Suppressor macrophage (primary cell): ENCODE data around the gene VTI1A.

Experiments used
- DNase-seq, 4 experiments: peaks; one replicate each; pipeline ENCODE4 v3.0.0-alpha.2; 2020 to 2022

Gene VTI1A

GRCh38 chr10:112839928-112840654, 393.1 kb downstream of the VTI1A start:
- DNase-seq, result no peak

DNA sequence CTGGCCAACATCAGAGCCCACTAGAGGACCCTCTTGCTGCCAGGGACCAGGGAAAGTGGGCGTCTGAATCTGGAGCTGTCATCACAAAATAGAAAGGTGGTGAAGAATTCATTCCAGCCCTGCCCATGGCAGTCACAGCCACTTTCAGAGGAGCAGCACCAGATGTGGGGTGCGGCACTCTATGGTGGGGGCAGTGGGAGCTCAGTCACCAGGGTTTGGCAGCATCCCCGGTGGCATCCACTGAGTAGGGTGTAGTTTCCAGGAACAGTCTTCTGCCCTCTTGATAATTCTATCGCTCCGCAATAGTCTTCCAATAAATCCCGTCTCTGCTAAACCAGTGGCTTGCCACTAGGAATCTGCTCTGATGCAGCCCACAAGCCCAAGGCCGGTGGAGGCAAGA, 394.5 kb downstream of the VTI1A start:
- DNase-seq, result no peak

DNA sequence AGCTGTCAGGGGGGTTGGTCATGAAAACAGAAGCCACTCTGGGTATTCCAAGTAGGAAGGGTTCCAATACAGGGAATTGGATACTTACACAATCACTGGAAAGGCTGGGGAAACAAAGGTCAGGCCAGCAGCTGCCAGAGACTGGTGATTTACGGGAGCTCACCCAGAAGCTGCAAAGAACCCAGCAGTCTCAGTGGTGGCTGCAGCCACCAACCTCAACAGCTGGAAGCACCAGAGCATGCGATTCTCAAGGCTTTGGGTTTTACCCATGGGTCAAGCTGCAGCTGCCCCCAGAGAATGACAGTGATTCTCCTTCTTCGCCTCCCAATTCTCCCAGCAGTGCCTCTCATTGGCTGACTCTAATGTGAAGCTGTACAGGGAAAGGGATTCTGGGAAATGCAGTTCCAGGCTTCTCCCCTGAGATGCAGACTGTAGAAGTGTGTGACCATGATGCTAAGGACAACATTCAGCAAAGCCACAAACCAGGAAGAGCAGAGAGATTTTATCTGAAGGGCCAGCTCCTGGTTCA, 395.9 kb downstream of the VTI1A start:
- no peak for DNase-seq

- DNase-seq, result peak in 3 of 4 experiments; percentile 24 to 44 (median 37)
These were observed 396.6 kb downstream of the VTI1A start for GRCh38 chr10:112843623-112844022.

DNA sequence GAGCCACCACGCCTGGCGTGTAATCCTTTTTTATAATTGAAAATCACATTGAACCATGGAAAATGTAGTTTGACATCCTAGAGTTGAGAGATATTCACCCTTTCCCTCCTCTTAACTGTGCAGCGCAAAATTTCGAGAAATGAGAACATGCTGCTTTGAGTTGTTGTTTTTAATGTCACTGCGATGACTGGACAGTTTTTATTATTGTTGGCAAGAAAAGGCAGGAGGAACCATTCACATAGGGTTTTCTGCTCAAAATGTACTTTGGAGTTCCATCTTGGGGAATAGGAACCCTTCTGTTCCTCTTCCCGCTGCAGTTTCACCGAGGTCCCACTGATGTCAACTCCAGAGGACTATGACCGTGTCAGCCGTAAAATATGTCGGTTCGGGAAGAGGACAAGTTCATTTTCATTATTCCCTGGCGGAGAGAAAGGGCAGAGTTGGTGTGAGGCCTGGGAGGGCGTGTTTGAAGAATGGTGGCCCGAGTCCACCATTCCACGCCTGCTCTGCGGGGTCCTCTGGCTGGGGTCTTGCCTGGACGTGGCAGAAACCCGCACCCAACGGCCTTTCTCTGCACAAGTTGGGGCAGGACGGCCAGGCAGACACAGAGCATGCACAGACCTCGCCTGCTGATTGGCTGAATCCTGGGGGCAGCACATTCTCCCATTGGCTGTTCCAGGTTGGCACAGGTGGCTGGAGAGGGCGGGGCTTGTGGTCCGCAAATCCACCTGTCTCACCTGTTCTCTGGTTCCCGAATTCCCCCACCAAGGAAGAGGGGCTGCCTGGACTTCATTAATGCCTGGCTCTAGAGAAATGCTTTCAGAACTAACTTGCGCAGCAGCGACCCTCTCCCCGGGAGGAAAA, 397.9 kb downstream of the VTI1A start:
- DNase-seq, result peak in 3 of 4 experiments; percentile 19 to 46 (median 36)

GRCh38 chr10:112847778-112848177, 400.8 kb downstream of the VTI1A start:
- DNase-seq, result no peak

GRCh38 chr10:112848228-112848627, 401.2 kb downstream of the VTI1A start:
- DNase-seq, result no peak

DNA sequence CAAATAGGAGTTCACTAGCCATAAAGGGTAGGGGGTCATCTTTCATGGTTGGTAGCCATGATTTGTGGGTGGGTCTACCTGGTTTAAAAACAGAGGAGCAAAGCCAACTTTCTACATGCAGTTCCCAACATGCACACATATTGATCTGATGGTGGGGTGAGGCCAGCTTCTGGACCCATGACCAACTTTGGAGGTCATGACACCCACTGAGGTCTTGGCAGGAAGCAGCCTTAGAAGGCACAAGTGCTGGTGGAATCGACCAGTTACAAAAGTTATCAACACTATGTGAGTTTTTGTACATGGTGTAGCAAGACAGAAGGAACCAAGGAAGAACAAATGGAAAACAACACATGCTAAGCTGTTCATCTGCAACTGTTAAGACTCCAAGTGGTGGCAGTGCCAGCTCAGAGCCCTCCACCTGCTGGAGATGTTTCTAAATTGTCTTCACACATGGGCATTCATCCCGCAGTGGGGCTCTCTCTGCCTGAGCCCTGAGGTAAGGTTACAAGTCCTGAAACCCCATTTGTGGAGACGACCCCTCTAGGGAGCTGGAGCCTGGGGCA, 401.9 kb downstream of the VTI1A start:
- no peak for DNase-seq

DNA sequence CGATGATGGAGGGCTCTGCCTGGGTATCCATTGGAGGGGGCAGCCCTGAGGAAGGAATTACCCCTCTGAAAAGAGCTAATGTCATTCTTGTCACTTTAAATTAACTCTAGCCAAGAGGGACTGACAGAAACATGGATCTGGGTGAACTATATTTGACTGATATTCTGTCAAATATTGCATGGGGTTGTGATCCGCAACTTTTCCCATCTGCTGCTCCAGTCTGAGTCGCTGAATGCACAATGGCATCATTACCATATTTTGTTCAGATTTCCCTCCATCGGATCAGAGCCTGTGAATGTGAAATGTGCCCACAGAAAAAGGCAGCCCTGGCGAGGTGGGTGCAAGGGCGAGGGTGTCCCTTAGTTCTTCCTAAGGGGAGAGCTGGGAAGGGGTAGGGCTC, 402.5 kb downstream of the VTI1A start:
- no peak for DNase-seq

GRCh38 chr10:112851181-112851580, 404.2 kb downstream of the VTI1A start:
- DNase-seq, result peak in 1 of 4 experiments; percentile 23

- DNase-seq, result peak in 2 of 4 experiments; percentile 34 to 63
These were observed 404.7 kb downstream of the VTI1A start for GRCh38 chr10:112851588-112852211.

GRCh38 chr10:112852306-112852705, 405.3 kb downstream of the VTI1A start:
- peak; percentile 88 to 96 (median 94) for DNase-seq

- DNase-seq, result peak in 1 of 4 experiments; percentile 21
These were observed 408.1 kb downstream of the VTI1A start for GRCh38 chr10:112855134-112855533.

- peak; percentile 22 to 57 (median 47) for DNase-seq
These were observed 410.5 kb downstream of the VTI1A start for GRCh38 chr10:112857493-112857892.

DNA sequence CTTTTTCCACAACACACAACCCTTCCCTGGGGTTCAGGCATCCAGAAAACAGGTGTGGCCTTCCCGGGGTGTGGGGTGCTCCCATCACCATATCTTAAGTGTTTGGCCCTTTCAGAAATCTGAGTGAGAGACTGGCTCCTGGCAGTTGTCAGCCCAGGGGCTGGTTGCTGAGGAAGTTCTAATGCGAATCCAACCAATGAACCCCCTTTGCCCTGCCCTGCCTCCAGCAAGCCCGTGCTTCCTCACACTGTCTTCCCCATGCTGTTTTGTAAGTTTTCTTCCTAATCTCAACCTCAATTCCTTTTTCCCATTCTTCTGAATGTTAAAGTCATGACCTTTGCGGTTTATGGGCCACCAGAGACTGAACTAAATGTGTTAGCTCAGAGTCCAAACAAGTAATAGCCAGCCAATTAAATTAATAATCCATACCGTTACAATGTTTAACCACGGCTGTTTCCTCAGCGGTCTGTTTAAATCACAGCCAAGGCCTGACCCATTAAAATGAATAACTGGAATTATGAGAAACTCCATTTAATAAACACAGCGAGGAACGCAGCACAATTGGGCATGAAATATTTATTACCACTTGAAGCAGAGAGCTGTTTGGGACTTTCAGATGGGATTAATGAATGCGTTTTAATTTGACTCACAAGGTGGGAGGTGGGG, 412.1 kb downstream of the VTI1A start:
- DNase-seq, result peak; percentile 51 to 64 (median 60)

DNA sequence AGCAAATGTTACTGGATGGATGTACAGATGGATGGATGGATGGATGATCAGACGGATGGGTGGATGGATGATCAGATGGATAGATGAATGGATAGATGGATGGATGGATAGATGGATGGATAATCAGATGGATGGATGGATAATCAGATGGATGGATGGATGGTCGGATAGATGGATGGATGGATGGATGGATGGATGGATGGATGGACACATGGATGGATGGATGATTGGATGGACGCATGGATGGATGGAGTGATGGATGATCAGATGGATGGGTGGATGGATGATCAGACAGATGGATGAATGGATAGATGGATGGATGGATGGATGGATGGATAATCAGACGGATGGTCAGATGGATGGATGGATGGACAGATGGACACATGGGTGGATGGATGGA, 412.8 kb downstream of the VTI1A start:
- no peak for DNase-seq

DNA sequence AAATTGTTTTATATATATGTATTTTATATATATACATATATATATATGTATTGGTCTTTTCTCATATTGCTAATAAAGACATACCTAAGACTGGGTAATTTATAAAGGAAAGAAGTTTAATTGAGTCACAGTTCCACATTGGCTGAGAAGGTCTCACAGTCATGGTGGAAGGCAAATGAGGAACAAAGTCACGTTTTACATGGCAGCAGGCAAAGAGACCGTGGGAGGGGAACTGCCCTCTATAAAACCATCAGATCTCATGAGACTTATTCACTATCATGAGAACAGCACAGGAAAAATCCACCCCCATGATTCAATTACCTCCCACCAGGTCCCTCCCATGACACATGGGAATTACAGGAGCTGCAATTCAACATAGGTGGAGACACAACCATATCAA, 416.4 kb downstream of the VTI1A start:
- DNase-seq, result peak; percentile 61 to 87 (median 76)
